ENCODE measurements around the gene AK3.

- TF ChIP-seq CTCF (IDR thresholded peaks at IDR 0.05; ENCODE audit: low read depth, low read length) (no peak), EZH2phosphoT487 (IDR thresholded peaks at IDR 0.05; ENCODE audit: low read depth) (no peak)
Measured at GRCh38 chr9:4684820-4685219, 56.2 kb downstream of the AK3 start.
